Esophagus squamous epithelium (tissue), 4 donors: ENCODE results near the gene ABCB8.

ENCODE experiments used
- CTCF ChIP-seq, 6 experiments: fragments of 450-650 bp in 4 of 6; fragments of 200-600 bp in 2 of 6; sonication (generic) in 2 of 6; IDR thresholded peaks; one replicate each; pipeline ENCODE4 v1.5.1; 2016 to 2019; ENCODE audit warnings: antibody characterized with exemption in 6 of 6, mild to moderate bottlenecking in 4 of 6, moderate library complexity in 4 of 6
- POLR2A ChIP-seq, 4 donors: fragments of 450-650 bp; IDR thresholded peaks; one replicate each; pipeline ENCODE4 v1.6.1; 2017; ENCODE audit warnings: antibody characterized with exemption in 4 of 4, mild to moderate bottlenecking in 4 of 4, moderate library complexity in 3 of 4

GRCh38 chr7:151062399-151063211 lies 34.4 kb downstream of the ABCB8 start:
- no peak for TF ChIP-seq POLR2A (IDR thresholded peaks at IDR 0.05)
- TF ChIP-seq CTCF (IDR thresholded peaks at IDR 0.05) = no peak
